ENCODE results near the gene ST8SIA6.

GRCh38 chr10:17276756-17277424 lies 177.5 kb downstream of the ST8SIA6 start:
- TF ChIP-seq, protein P1, sequence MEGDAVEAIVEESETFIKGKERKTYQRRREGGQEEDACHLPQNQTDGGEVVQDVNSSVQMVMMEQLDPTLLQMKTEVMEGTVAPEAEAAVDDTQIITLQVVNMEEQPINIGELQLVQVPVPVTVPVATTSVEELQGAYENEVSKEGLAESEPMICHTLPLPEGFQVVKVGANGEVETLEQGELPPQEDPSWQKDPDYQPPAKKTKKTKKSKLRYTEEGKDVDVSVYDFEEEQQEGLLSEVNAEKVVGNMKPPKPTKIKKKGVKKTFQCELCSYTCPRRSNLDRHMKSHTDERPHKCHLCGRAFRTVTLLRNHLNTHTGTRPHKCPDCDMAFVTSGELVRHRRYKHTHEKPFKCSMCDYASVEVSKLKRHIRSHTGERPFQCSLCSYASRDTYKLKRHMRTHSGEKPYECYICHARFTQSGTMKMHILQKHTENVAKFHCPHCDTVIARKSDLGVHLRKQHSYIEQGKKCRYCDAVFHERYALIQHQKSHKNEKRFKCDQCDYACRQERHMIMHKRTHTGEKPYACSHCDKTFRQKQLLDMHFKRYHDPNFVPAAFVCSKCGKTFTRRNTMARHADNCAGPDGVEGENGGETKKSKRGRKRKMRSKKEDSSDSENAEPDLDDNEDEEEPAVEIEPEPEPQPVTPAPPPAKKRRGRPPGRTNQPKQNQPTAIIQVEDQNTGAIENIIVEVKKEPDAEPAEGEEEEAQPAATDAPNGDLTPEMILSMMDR (IDR thresholded peaks at IDR 0.05; ENCODE audit: low read depth, low read length), result no peak
- TF ChIP-seq EZH2phosphoT487 (IDR thresholded peaks at IDR 0.05; ENCODE audit: low read depth), result no peak
